ENCODE data around the gene RASGEF1C.

- TF ChIP-seq MXI1 (IDR thresholded peaks at IDR 0.05; ENCODE audit: low read depth, low read length) = no peak
- no peak for TF ChIP-seq CTCF (IDR thresholded peaks at IDR 0.05 in 2 of 3, conservative IDR thresholded peaks at IDR 0.05 in 1 of 3; ENCODE audit: control insufficient read depth in 2 of 3, extremely low read depth in 1 of 3, insufficient read depth in 1 of 3, low read depth in 3 of 3, low read length in 3 of 3)
- TF ChIP-seq E2F4 (IDR thresholded peaks at IDR 0.05; ENCODE audit: low read depth, low read length) = no peak
- TF ChIP-seq ATF2 (IDR thresholded peaks at IDR 0.05; ENCODE audit: low read length) = no peak
- TF ChIP-seq EZH2 (IDR thresholded peaks at IDR 0.05; ENCODE audit: borderline replicate concordance, control insufficient read depth, low read depth, low read length) = no peak
- TF ChIP-seq CEBPZ (IDR thresholded peaks at IDR 0.05; ENCODE audit: low read depth, low read length) = no peak
- no peak for TF ChIP-seq RFX5 (IDR thresholded peaks at IDR 0.05; ENCODE audit: low read depth, low read length)
- no peak for TF ChIP-seq EGR1 (IDR thresholded peaks at IDR 0.05; ENCODE audit: borderline replicate concordance in 1 of 2, low read depth in 2 of 2, low read length in 2 of 2)
- TF ChIP-seq POLR2A (IDR thresholded peaks at IDR 0.05; ENCODE audit: low read depth, low read length) = no peak
- TF ChIP-seq ATF7 (IDR thresholded peaks at IDR 0.05; ENCODE audit: low read depth) = no peak
- TF ChIP-seq ZBTB11 (CRISPR knock-in tag; IDR thresholded peaks at IDR 0.05) = no peak
- no peak for TF ChIP-seq CREB1 (IDR thresholded peaks at IDR 0.05; ENCODE audit: low read depth)
- TF ChIP-seq TBL1XR1 (IDR thresholded peaks at IDR 0.05; ENCODE audit: low read depth, low read length) = no peak
Measured at GRCh38 chr5:180215783-180216630, 7.0 kb upstream of the RASGEF1C start.

Data from GM12878 (cell line).